K562 (cell line): Measurements from ENCODE around the gene HIVEP3. TPM values are rescaled to one million over a fixed set of nuclear protein-coding genes. Genes with fewer than 3 reads are reported as not detected.

Experiments used
- ATAC-seq: fragments of 200-7000 bp; cut with Tn5 transposase; 3 replicates; pipeline ENCODE4 v1.9.1; 2020; ENCODE audit warnings: moderate library complexity
- BruUV-seq: library from RNA; stranded (reverse); fragments of 400-500 nt; replicated peaks from 2 replicates; lab custom pipeline; 2021; lab: Mats Ljungman, UMichigan
- CTCF ChIA-PET: fragments of 300-600 bp; formaldehyde crosslinking; extraction: SDS; loops from one replicate; lab custom pipeline; 2021; ENCODE audit warnings: low intra/inter-chr PET ratio; lab: Yijun Ruan, JAX
- POLR2A ChIA-PET: fragments of 300-600, 350-650 bp; sonication (Branson Sonifier 250); formaldehyde crosslinking; extraction: SDS; loops from one replicate; lab custom pipeline; 2021; ENCODE audit warnings: antibody characterized with exemption, inconsistent platforms; lab: Yijun Ruan, JAX
- DNase-seq, 4 experiments: peaks; one replicate each; pipeline versions ENCODE4 v3.0.0 to v3.0.0-alpha.2; 2011 to 2018; ENCODE audit warnings: low spot score in 3 of 4, mixed read lengths in 3 of 4; ENCODE audit errors: extremely low read depth in 1 of 4
- FAIRE-seq: peaks from 2 replicates; lab custom pipeline; 2011; peaks lifted over from hg19 to GRCh38; lab: Jason Lieb, UNC
- H2AFZ ChIP-seq: 2 replicates; pipeline ENCODE4 v1.6.0; 2011; ENCODE audit warnings: low read depth, low read length, control low read depth, inconsistent platforms
- H3K27ac ChIP-seq: fragments of 200-600 bp; 3 replicates; pipeline ENCODE4 v1.8.0; 2011; ENCODE audit warnings: low read depth, mild to moderate bottlenecking, control low read depth, inconsistent platforms, low read length, moderate library complexity, mixed read lengths; ENCODE audit errors: extremely low read depth
- H3K27me3 ChIP-seq, 2 experiments: fragments of 300-600 bp in 1 of 2; 2 replicates in 1 of 2; 3 replicates in 1 of 2; pipeline versions ENCODE4 v1.6.0 to v1.8.0; 2011; ENCODE audit warnings: inconsistent platforms in 2 of 2, low read length in 2 of 2, mild to moderate bottlenecking in 1 of 2, mixed read lengths in 1 of 2, moderate library complexity in 1 of 2; ENCODE audit not compliant: control insufficient read depth in 2 of 2, insufficient read depth in 2 of 2
- H3K36me3 ChIP-seq: fragments of 300-600 bp; 3 replicates; pipeline ENCODE4 v1.8.0; 2011; ENCODE audit warnings: mild to moderate bottlenecking, low read length, inconsistent platforms; ENCODE audit not compliant: control insufficient read depth, insufficient read depth
- H3K4me1 ChIP-seq, 2 experiments: fragments of 200-600 bp in 1 of 2; replicated peaks in 1 of 2; 2 replicates in 1 of 2; 3 replicates in 1 of 2; pipeline versions ENCODE4 v1.5.1 to v1.8.0; 2011; ENCODE audit warnings: inconsistent platforms in 2 of 2, low read length in 2 of 2, mild to moderate bottlenecking in 1 of 2, mixed read lengths in 1 of 2, moderate library complexity in 1 of 2; ENCODE audit not compliant: control insufficient read depth in 2 of 2, insufficient read depth in 2 of 2
- H3K4me2 ChIP-seq: 2 replicates; pipeline ENCODE4 v1.6.1; 2011; ENCODE audit warnings: low read length, control low read depth, inconsistent platforms, mixed read lengths; ENCODE audit not compliant: insufficient read depth
- H3K4me3 ChIP-seq: fragments of 200-600 bp; sonication (generic), shearing (Covaris generic); 2 replicates; pipeline ENCODE4 v1.5.1; 2016; ENCODE audit warnings: control low read depth, inconsistent platforms
- H3K79me2 ChIP-seq: fragments of 200-600 bp; 3 replicates; pipeline ENCODE4 v1.8.0; 2011; ENCODE audit warnings: low read length, inconsistent platforms; ENCODE audit not compliant: control insufficient read depth, insufficient read depth
- H3K9ac ChIP-seq, 2 experiments: 2 replicates each; pipeline versions ENCODE4 v1.6.0 to v1.6.1; 2011; ENCODE audit warnings: low read depth in 2 of 2, low read length in 2 of 2, control low read depth in 1 of 2, inconsistent platforms in 1 of 2, mild to moderate bottlenecking in 1 of 2, mixed read lengths in 1 of 2; ENCODE audit not compliant: insufficient read depth in 1 of 2
- H3K9me1 ChIP-seq: one replicate; pipeline ENCODE4 v1.6.0; 2011; ENCODE audit warnings: inconsistent platforms, mild to moderate bottlenecking, low read length, moderate library complexity; ENCODE audit not compliant: control insufficient read depth, insufficient read depth
- H3K9me3 ChIP-seq: replicated peaks from 2 replicates; pipeline ENCODE4 v1.5.1; 2011; ENCODE audit warnings: low read depth, low read length, inconsistent platforms; ENCODE audit not compliant: control insufficient read depth, insufficient read depth
- H4K20me1 ChIP-seq: replicated peaks from 2 replicates; pipeline ENCODE4 v1.6.1; 2011; ENCODE audit warnings: low read length, inconsistent platforms, mixed read lengths; ENCODE audit not compliant: control insufficient read depth, insufficient read depth
- MCM5 ChIP-seq: fragments of 450-650 bp; IDR thresholded peaks from 2 replicates; pipeline ENCODE4 v1.6.1; 2016; ENCODE audit warnings: low read depth
- WGBS: fragments of 100-300 bp; shearing (Covaris generic); methylation state at CpG from one replicate; pipeline ENCODE4 v1.1.6; 2016; ENCODE audit warnings: low coverage, mixed read lengths; ENCODE audit not compliant: insufficient coverage; ENCODE audit errors: missing lambda C conversion rate; 5-methylcytosine and 5-hydroxymethylcytosine counted together
- in situ Hi-C: fragments of 300-500 bp; cut with MboI; formaldehyde crosslinking; loops from 4 replicates; pipeline ENCODE4 v1.15.0; 2018; ENCODE audit warnings: inconsistent platforms, mixed read lengths
- intact Hi-C: fragments of 100-400 bp; cut with micrococcal nuclease; formaldehyde crosslinking; loops from 2 replicates; pipeline ENCODE4 v1.14.2; 2022
- polyA plus RNA-seq, 8 experiments: library from polyadenylated mRNA; depleted of rRNA in 4 of 8; stranded (reverse) in 5 of 8; unstranded in 3 of 8; fragments of >200 nt; fragmentation: Nextera tagmentation in 2 of 8; fragmentation: Illumina TruSeq in 1 of 8; extraction: Ambion mirVana in 2 of 8; extraction: Trizol in 1 of 8; gene quantifications; 2 replicates each; pipeline versions ENCODE4 v1.2.1 to v1.2.3, GENCODE V29; 2011 to 2014; ENCODE audit warnings: inconsistent platforms in 1 of 8, missing spikeins in 1 of 8
- total RNA-seq, 7 experiments: library from RNA; depleted of rRNA in 6 of 7; stranded (reverse); fragments of >200 nt in 6 of 7; fragmentation: Illumina TruSeq in 2 of 7; extraction: Trizol in 2 of 7; gene quantifications; 2 replicates each; pipeline versions ENCODE4 v1.2.1 to v1.2.3, GENCODE V29; 2011 to 2021; ENCODE audit warnings: low replicate concordance in 1 of 7
- TF ChIP-seq, protein P1 (sequence below): fragments of 450-650 bp; IDR thresholded peaks from 2 replicates; pipeline ENCODE4 v1.6.1; 2018; ENCODE audit not compliant: partially characterized antibody

HIVEP3 gene
- total and polyA plus RNA-seq, 9 of the 15 experiments (the other 6 are each of a cell fraction or from before 2014, with no cell fraction given): 0.09 to 0.58 (median 0.34) TPM; not detected in 1

DNA sequence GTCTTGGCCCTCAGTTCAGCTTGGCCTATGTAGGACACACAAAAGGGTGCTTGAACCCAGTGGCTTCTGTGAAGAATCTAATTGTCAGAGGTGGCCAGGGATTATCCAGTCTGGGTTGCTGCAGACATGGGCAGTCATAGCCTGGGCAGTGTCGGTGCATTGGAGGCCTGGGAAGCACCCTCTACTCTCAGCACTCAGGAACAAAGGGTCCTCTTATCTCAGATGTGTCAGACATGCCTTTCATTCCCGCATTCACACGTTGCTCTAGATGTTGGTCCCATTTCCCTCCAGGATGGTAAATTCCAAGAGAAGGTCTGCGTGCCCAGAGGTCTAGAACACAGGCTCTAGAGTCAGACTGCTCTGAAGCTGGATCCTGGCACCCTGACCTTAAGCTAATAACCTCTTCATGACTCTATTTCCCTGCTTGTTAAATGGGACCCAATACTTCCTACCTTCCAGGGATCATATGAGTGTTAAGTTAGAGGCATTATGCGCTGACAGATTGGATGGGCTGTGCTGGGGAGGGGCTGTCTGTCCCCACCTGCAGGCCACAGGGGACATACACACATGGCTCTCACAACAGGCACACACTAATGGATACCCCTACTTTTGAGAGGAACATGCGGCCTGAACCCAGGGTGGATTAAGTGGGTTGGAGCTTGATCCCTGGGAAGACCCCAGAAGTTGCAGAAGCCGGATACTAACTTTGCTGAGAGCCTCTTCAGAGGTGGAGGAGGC lies 417.8 kb downstream of the HIVEP3 start:
- FAIRE-seq: peak; percentile 70

More for the DNA sequence above, 417.8 kb downstream of the HIVEP3 start:
- H3K4me1 ChIP-seq: peaks cover 11 to 23% of the 10 kb centered on the region in 2 experiments; a peak in 4 of 5 replicates
- POLR2A ChIA-PET: interaction anchor here (0.7 to 0.8 kb wide), 2 partner anchors 12 to 1031 kb away, joined by 3 read pairs; no protein-coding TSS in a partner anchor
- in situ Hi-C loops (no loop called here), intact Hi-C loops (no loop called here)
- no peaks in the 10 kb centered on the region; the same call in 1 of the 2 replicates for H4K20me1 ChIP-seq
- ATAC-seq: no peak
- peaks cover 10 to 36% of the 10 kb centered on the region in 2 experiments; a peak in 4 of 5 replicates for H3K27me3 ChIP-seq
- no peak overlapping the region for H3K9ac ChIP-seq
- H3K79me2 ChIP-seq: no peaks in the 10 kb centered on the region
- H3K9me1 ChIP-seq: no peaks in the 10 kb centered on the region
- CTCF ChIA-PET: no interaction called here
- no TSS peak for BruUV-seq
- WGBS: 29% methylated on average over 7 of the region's 7 CpGs
- H2AFZ ChIP-seq: no peak overlapping the region
- H3K4me3 ChIP-seq: no peak overlapping the region
- H3K9me3 ChIP-seq: no peaks in the 10 kb centered on the region
- H3K27ac ChIP-seq: no peak overlapping the region
- H3K36me3 ChIP-seq: no peaks in the 10 kb centered on the region
- TF ChIP-seq, protein P1, sequence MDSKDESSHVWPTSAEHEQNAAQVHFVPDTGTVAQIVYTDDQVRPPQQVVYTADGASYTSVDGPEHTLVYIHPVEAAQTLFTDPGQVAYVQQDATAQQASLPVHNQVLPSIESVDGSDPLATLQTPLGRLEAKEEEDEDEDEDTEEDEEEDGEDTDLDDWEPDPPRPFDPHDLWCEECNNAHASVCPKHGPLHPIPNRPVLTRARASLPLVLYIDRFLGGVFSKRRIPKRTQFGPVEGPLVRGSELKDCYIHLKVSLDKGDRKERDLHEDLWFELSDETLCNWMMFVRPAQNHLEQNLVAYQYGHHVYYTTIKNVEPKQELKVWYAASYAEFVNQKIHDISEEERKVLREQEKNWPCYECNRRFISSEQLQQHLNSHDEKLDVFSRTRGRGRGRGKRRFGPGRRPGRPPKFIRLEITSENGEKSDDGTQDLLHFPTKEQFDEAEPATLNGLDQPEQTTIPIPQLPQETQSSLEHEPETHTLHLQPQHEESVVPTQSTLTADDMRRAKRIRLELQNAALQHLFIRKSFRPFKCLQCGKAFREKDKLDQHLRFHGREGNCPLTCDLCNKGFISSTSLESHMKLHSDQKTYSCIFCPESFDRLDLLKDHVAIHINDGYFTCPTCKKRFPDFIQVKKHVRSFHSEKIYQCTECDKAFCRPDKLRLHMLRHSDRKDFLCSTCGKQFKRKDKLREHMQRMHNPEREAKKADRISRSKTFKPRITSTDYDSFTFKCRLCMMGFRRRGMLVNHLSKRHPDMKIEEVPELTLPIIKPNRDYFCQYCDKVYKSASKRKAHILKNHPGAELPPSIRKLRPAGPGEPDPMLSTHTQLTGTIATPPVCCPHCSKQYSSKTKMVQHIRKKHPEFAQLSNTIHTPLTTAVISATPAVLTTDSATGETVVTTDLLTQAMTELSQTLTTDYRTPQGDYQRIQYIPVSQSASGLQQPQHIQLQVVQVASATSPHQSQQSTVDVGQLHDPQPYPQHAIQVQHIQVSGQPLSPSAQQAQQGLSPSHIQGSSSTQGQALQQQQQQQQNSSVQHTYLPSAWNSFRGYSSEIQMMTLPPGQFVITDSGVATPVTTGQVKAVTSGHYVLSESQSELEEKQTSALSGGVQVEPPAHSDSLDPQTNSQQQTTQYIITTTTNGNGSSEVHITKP: peak; percentile 68
- no peak for TF ChIP-seq MCM5
- TF ChIP-seq, all 486 proteins: peak for 1
- H3K4me2 ChIP-seq: no peak overlapping the region
- DNase-seq: no peak
